Hematopoietic multipotent progenitor cell treated with erythropoietin and hydrocortisone succinate and interleukin-3 and kit ligand, for 4 days (in vitro differentiated cells): ENCODE results near the gene IL12RB2.
A peak's percentile ranks its signal among the peaks of the same experiment; 100 is the strongest.

ENCODE experiments used
- DNase-seq: peaks from one replicate; pipeline ENCODE4 v3.0.0-alpha.2; 2015

IL12RB2 gene

GRCh38 chr1:67433837-67434236, 126.2 kb downstream of the IL12RB2 start:
- peak; percentile 71 for DNase-seq

GRCh38 chr1:67434491-67434890, 126.8 kb downstream of the IL12RB2 start:
- DNase-seq: no peak

GRCh38 chr1:67436511-67437055, 128.9 kb downstream of the IL12RB2 start:
- no peak for DNase-seq

GRCh38 chr1:67437961-67438360, 130.3 kb downstream of the IL12RB2 start:
- no peak for DNase-seq

GRCh38 chr1:67439277-67440029, 131.8 kb downstream of the IL12RB2 start:
- no peak for DNase-seq

GRCh38 chr1:67440339-67440738, 132.7 kb downstream of the IL12RB2 start:
- no peak for DNase-seq

- DNase-seq: peak; percentile 76
Observed at GRCh38 chr1:67441183-67441582, 133.5 kb downstream of the IL12RB2 start.

- DNase-seq: no peak
Observed at GRCh38 chr1:67441739-67442281, 134.1 kb downstream of the IL12RB2 start.

- DNase-seq: peak; percentile 43
Observed at GRCh38 chr1:67446014-67446413, 138.3 kb downstream of the IL12RB2 start.
